Left lobe of liver (tissue), 2 donors: ENCODE data around the gene PNPT1. TPM values are rescaled to one million over a fixed set of nuclear protein-coding genes. Genes with fewer than 3 reads are reported as not detected.

Experiments
- ATAC-seq: fragments of 200-7000 bp; cut with Tn5 transposase; one replicate; pipeline ENCODE4 v1.9.1; 2020; ENCODE audit warnings: mild to moderate bottlenecking, moderate library complexity
- DNase-seq: peaks from one replicate; pipeline ENCODE4 v3.0.0-alpha.2; 2020; ENCODE audit warnings: low spot score
- total RNA-seq: library from RNA; stranded (reverse); gene quantifications from one replicate; pipeline ENCODE4 v1.2.1, GENCODE V29; 2021
- donor health status: DM: no; HTN: no; CAD: no; lungs with moderate emphysema.
- donor health status: DM: no; HTN: yes; CAD: no.

PNPT1 gene
- total RNA-seq, 1 donor from 2014 or later: 10.0 TPM

- ATAC-seq (no peak), DNase-seq (no peak)
Observed at GRCh38 chr2:55672630-55673029, 21.0 kb downstream of the PNPT1 start.

- ATAC-seq (no peak), DNase-seq (no peak)
Observed at GRCh38 chr2:55668956-55669355, 24.7 kb downstream of the PNPT1 start.

- no peak for ATAC-seq
- no peak for DNase-seq
Observed at GRCh38 chr2:55653255-55653654, 40.4 kb downstream of the PNPT1 start.

GRCh38 chr2:55649211-55649610 lies 44.4 kb downstream of the PNPT1 start:
- DNase-seq: no peak
- ATAC-seq: no peak

- ATAC-seq (no peak), DNase-seq (no peak)
Observed at GRCh38 chr2:55636831-55637230, 56.8 kb downstream of the PNPT1 start.

GRCh38 chr2:55628931-55629330 lies 64.7 kb downstream of the PNPT1 start:
- ATAC-seq: no peak
- DNase-seq: no peak

- ATAC-seq: no peak
- no peak for DNase-seq
Observed at GRCh38 chr2:55627915-55628314, 65.7 kb downstream of the PNPT1 start.

- DNase-seq: no peak
- ATAC-seq: no peak
Observed at GRCh38 chr2:55621802-55622201, 71.8 kb downstream of the PNPT1 start.

GRCh38 chr2:55620123-55620779 lies 73.4 kb downstream of the PNPT1 start:
- ATAC-seq: no peak
- DNase-seq: no peak

GRCh38 chr2:55618275-55619055 lies 75.2 kb downstream of the PNPT1 start:
- DNase-seq (peak; percentile 65), ATAC-seq (peak; percentile 33)

GRCh38 chr2:55618025-55618274 lies 75.7 kb downstream of the PNPT1 start:
- no peak for ATAC-seq
- no peak for DNase-seq

- ATAC-seq (peak; percentile 89), DNase-seq (peak; percentile 100)
Observed at GRCh38 chr2:55617175-55618024, 76.2 kb downstream of the PNPT1 start, which contains the start of gene PPP4R3B. Gene PPP4R3B (minus strand): TSS chr2:55617622. CDS start chr2:55617285, 337 bp downstream.

GRCh38 chr2:55616551-55617174 lies 77.0 kb downstream of the PNPT1 start:
- DNase-seq: no peak
- peak; percentile 14 for ATAC-seq

- ATAC-seq (no peak), DNase-seq (no peak)
Observed at GRCh38 chr2:55611997-55612396, 81.6 kb downstream of the PNPT1 start.

GRCh38 chr2:55610954-55611743 lies 82.5 kb downstream of the PNPT1 start:
- ATAC-seq: no peak
- no peak for DNase-seq

GRCh38 chr2:55609938-55610578 lies 83.6 kb downstream of the PNPT1 start:
- ATAC-seq: peak; percentile 84
- no peak for DNase-seq

GRCh38 chr2:55609193-55609794 lies 84.3 kb downstream of the PNPT1 start:
- no peak for ATAC-seq
- DNase-seq: no peak

- DNase-seq (no peak), ATAC-seq (peak; percentile 56)
Observed at GRCh38 chr2:55607717-55608116, 85.9 kb downstream of the PNPT1 start.

GRCh38 chr2:55604027-55604565 lies 89.5 kb downstream of the PNPT1 start:
- DNase-seq (no peak), ATAC-seq (no peak)
